BLaER1 treated with 17β-estradiol and CSF1 and Interleukin-3, amounts not matched to agents 10 nM and 100 nM (cell line): ENCODE data around the gene SUPT20HL2.
"Not testable (repeated sequence)": the region's sequence is repeated elsewhere in the genome, so short reads cannot be mapped to it uniquely, and the experiment has no call there.

Experiments used
- H3K27ac ChIP-seq, 11 experiments: shearing (Covaris generic); formaldehyde crosslinking; 2 replicates each; pipeline ENCODE4 v1.8.1; 2022
- H3K27me3 ChIP-seq, 11 experiments: shearing (Covaris generic); formaldehyde crosslinking; 2 replicates each; pipeline ENCODE4 v1.8.1; 2022
- H3K36me3 ChIP-seq, 11 experiments: shearing (Covaris generic); formaldehyde crosslinking; 2 replicates each; pipeline ENCODE4 v1.8.1; 2022
- H3K4me1 ChIP-seq, 10 experiments: shearing (Covaris generic); formaldehyde crosslinking; 2 replicates each; pipeline ENCODE4 v1.8.1; 2022
- H3K4me2 ChIP-seq, 11 experiments: shearing (Covaris generic); formaldehyde crosslinking; 2 replicates each; pipeline ENCODE4 v1.8.1; 2022
- H3K4me3 ChIP-seq, 10 experiments: shearing (Covaris generic); formaldehyde crosslinking; 2 replicates each; pipeline ENCODE4 v1.8.1; 2022
- H3K9ac ChIP-seq, 11 experiments: shearing (Covaris generic); formaldehyde crosslinking; 2 replicates each; pipeline ENCODE4 v1.8.1; 2022
- H3K9me3 ChIP-seq, 11 experiments: shearing (Covaris generic); formaldehyde crosslinking; replicated peaks in 1 of 11; 2 replicates each; pipeline ENCODE4 v1.8.1; 2022
- H4K20me1 ChIP-seq, 11 experiments: shearing (Covaris generic); formaldehyde crosslinking; 2 replicates each; pipeline ENCODE4 v1.8.1; 2022
- Cebpa-rat ChIP-seq, 11 experiments: shearing (Covaris generic); IDR thresholded peaks; 2 replicates each; pipeline ENCODE4 v1.8.1; 2022

The SUPT20HL2 gene

GRCh38 chrX:24314019-24314635, at the start of gene SUPT20HL2:
Gene SUPT20HL2 (minus strand): TSS chrX:24314069. CDS start chrX:24313315, 754 bp downstream.
- Histone ChIP-seq H3K27me3 (no peaks in the 10 kb centered on the region), H3K4me3 (no peak within 1 kb of the TSS), H3K27ac (no peak within 1 kb of the TSS), H4K20me1 (peaks cover 0 to 6% (median 0%) of the 10 kb centered on the region in 11 experiments; a peak in 1 of 22 replicates), H3K9ac (no peak within 1 kb of the TSS), H3K4me1 (peaks cover 0 to 3% (median 0%) of the 10 kb centered on the region in 10 experiments; a peak in 1 of 20 replicates), H3K36me3 (no peaks in the 10 kb centered on the region), H3K4me2 (no peak within 1 kb of the TSS), H3K9me3 (peaks cover 0 to 9% (median 5%) of the 10 kb centered on the region in 11 experiments; a peak in 7 of 22 replicates)
- TF ChIP-seq Cebpa-rat (IDR thresholded peaks at IDR 0.05), result no peak

GRCh38 chrX:24362089-24362745, 48.3 kb upstream of the SUPT20HL2 start:
- H3K4me2 ChIP-seq, H3K36me3 ChIP-seq, H3K27ac ChIP-seq, H4K20me1 ChIP-seq, H3K27me3 ChIP-seq, H3K4me1 ChIP-seq, H3K9ac ChIP-seq, H3K4me3 ChIP-seq: not testable (repeated sequence)
- H3K9me3 ChIP-seq, result peaks cover 0 to 12% (median 4%) of the 10 kb centered on the region in 11 experiments; a peak in 5 of 22 replicates

GRCh38 chrX:24360272-24360671, 46.4 kb upstream of the SUPT20HL2 start, which contains the start of gene SUPT20HL1:
Gene SUPT20HL1 (plus strand): TSS chrX:24360639. CDS start chrX:24362761, 2,122 bp downstream.
- Histone ChIP-seq H3K4me1 (peaks cover 14 to 17% (median 15%) of the 10 kb centered on the region in 10 experiments), H3K36me3 (no peaks in the 10 kb centered on the region), H3K4me2 (no peak within 1 kb of the TSS), H3K9me3 (peaks cover 0 to 12% (median 4%) of the 10 kb centered on the region in 11 experiments; a peak in 5 of 22 replicates), H3K27me3 (peaks cover 0 to 4% (median 0%) of the 10 kb centered on the region in 11 experiments; a peak in 1 of 22 replicates), H3K4me3 (no peak within 1 kb of the TSS), H3K9ac (no peak within 1 kb of the TSS), H4K20me1 (no peaks in the 10 kb centered on the region), H3K27ac (no peak within 1 kb of the TSS)
- no peak for TF ChIP-seq Cebpa-rat (IDR thresholded peaks at IDR 0.05)

- no peaks in the 10 kb centered on the region for H3K36me3 ChIP-seq
- peak overlapping the region in 3 of 11 experiments; percentile 2 to 21 (median 10); a peak in 2 of 22 replicates for H3K27ac ChIP-seq
- peak overlapping the region; percentile 50 to 71 (median 58); a peak in 21 of 22 replicates for H3K4me2 ChIP-seq
- no peak overlapping the region for H3K4me3 ChIP-seq
- H3K27me3 ChIP-seq, result no peaks in the 10 kb centered on the region
- no peak; a peak in 1 of 22 replicates for TF ChIP-seq Cebpa-rat (IDR thresholded peaks at IDR 0.05)
- no peaks in the 10 kb centered on the region for H4K20me1 ChIP-seq
- no peak overlapping the region for H3K9ac ChIP-seq
- H3K9me3 ChIP-seq, result peaks cover 0 to 12% (median 4%) of the 10 kb centered on the region in 11 experiments; a peak in 5 of 22 replicates
- H3K4me1 ChIP-seq, result peaks cover 14 to 37% (median 16%) of the 10 kb centered on the region in 10 experiments
Measured at GRCh38 chrX:24357106-24357505, 43.2 kb upstream of the SUPT20HL2 start.

- Histone ChIP-seq H3K36me3 (no peaks in the 10 kb centered on the region), H3K4me3 (no peak overlapping the region), H3K27me3 (no peaks in the 10 kb centered on the region), H4K20me1 (no peaks in the 10 kb centered on the region), H3K4me2 (0 out of 22 replicates have a peak overlapping the region, but pooled peaks of 2 of the 11 experiments have one; percentile 14 to 25), H3K9me3 (peaks cover 0 to 10% (median 4%) of the 10 kb centered on the region in 11 experiments; a peak in 5 of 22 replicates), H3K27ac (no peak overlapping the region), H3K4me1 (peaks cover 14 to 37% (median 16%) of the 10 kb centered on the region in 10 experiments), H3K9ac (no peak overlapping the region)
- no peak for TF ChIP-seq Cebpa-rat (IDR thresholded peaks at IDR 0.05)
Measured at GRCh38 chrX:24355095-24355494, 41.2 kb upstream of the SUPT20HL2 start.

- no peak for TF ChIP-seq Cebpa-rat (IDR thresholded peaks at IDR 0.05)
- H3K4me2 ChIP-seq, result no peak overlapping the region
- no peak overlapping the region for H3K9ac ChIP-seq
- no peaks in the 10 kb centered on the region for H3K9me3 ChIP-seq
- H3K27me3 ChIP-seq, result peaks cover 0 to 14% (median 0%) of the 10 kb centered on the region in 11 experiments; a peak in 4 of 22 replicates
- H4K20me1 ChIP-seq, result no peaks in the 10 kb centered on the region
- no peak overlapping the region for H3K4me3 ChIP-seq
- peaks cover 0 to 21% (median 0%) of the 10 kb centered on the region in 10 experiments; a peak in 4 of 20 replicates for H3K4me1 ChIP-seq
- H3K36me3 ChIP-seq, result no peaks in the 10 kb centered on the region
- H3K27ac ChIP-seq, result no peak overlapping the region
Measured at GRCh38 chrX:24350217-24350616, 36.3 kb upstream of the SUPT20HL2 start.

GRCh38 chrX:24347881-24348280, 34.0 kb upstream of the SUPT20HL2 start:
- H3K9ac ChIP-seq, result no peak overlapping the region
- H3K9me3 ChIP-seq, result no peaks in the 10 kb centered on the region
- no peaks in the 10 kb centered on the region for H4K20me1 ChIP-seq
- H3K4me1 ChIP-seq, result peaks cover 0 to 6% (median 0%) of the 10 kb centered on the region in 10 experiments; a peak in 4 of 20 replicates
- no peak for TF ChIP-seq Cebpa-rat (IDR thresholded peaks at IDR 0.05)
- H3K36me3 ChIP-seq, result no peaks in the 10 kb centered on the region
- no peak overlapping the region for H3K27ac ChIP-seq
- H3K4me2 ChIP-seq, result no peak overlapping the region
- peaks cover 0 to 36% (median 0%) of the 10 kb centered on the region in 11 experiments; a peak in 7 of 22 replicates for H3K27me3 ChIP-seq
- no peak overlapping the region for H3K4me3 ChIP-seq

GRCh38 chrX:24343719-24344118, 29.9 kb upstream of the SUPT20HL2 start:
- H4K20me1 ChIP-seq, result no peaks in the 10 kb centered on the region
- H3K4me1 ChIP-seq, result peaks cover 0 to 19% (median 3%) of the 10 kb centered on the region in 10 experiments; a peak in 8 of 20 replicates
- H3K36me3 ChIP-seq, result no peaks in the 10 kb centered on the region
- no peak overlapping the region for H3K27ac ChIP-seq
- peaks cover 0 to 50% (median 0%) of the 10 kb centered on the region in 11 experiments; a peak in 7 of 22 replicates for H3K27me3 ChIP-seq
- H3K9me3 ChIP-seq, result no peaks in the 10 kb centered on the region
- H3K4me3 ChIP-seq, result no peak overlapping the region
- TF ChIP-seq Cebpa-rat (IDR thresholded peaks at IDR 0.05), result no peak
- H3K4me2 ChIP-seq, result no peak overlapping the region
- H3K9ac ChIP-seq, result no peak overlapping the region

- TF ChIP-seq Cebpa-rat (IDR thresholded peaks at IDR 0.05), result no peak
- no peaks in the 10 kb centered on the region for H3K9me3 ChIP-seq
- peaks cover 0 to 19% (median 3%) of the 10 kb centered on the region in 10 experiments; a peak in 8 of 20 replicates for H3K4me1 ChIP-seq
- peaks cover 0 to 46% (median 0%) of the 10 kb centered on the region in 11 experiments; a peak in 7 of 22 replicates for H3K27me3 ChIP-seq
- no peaks in the 10 kb centered on the region for H3K36me3 ChIP-seq
- no peaks in the 10 kb centered on the region for H4K20me1 ChIP-seq
- no peak overlapping the region for H3K27ac ChIP-seq
- H3K4me2 ChIP-seq, result peak overlapping the region in 7 of 11 experiments; percentile 6 to 57 (median 25); a peak in 9 of 22 replicates
- H3K9ac ChIP-seq, result no peak overlapping the region
- no peak overlapping the region for H3K4me3 ChIP-seq
Measured at GRCh38 chrX:24341795-24342194, 27.9 kb upstream of the SUPT20HL2 start.
